GM18873 (cell line): Measurements from ENCODE around the gene TTC7B.

ENCODE experiments used
- ATAC-seq: cut with Tn5 transposase; IDR thresholded peaks from one replicate; pipeline ENCODE4 v1.9.1; 2021; ENCODE audit warnings: mild to moderate bottlenecking, moderate library complexity, moderate number of reproducible peaks; ENCODE audit not compliant: unreplicated experiment, low FRiP score

TTC7B gene

DNA sequence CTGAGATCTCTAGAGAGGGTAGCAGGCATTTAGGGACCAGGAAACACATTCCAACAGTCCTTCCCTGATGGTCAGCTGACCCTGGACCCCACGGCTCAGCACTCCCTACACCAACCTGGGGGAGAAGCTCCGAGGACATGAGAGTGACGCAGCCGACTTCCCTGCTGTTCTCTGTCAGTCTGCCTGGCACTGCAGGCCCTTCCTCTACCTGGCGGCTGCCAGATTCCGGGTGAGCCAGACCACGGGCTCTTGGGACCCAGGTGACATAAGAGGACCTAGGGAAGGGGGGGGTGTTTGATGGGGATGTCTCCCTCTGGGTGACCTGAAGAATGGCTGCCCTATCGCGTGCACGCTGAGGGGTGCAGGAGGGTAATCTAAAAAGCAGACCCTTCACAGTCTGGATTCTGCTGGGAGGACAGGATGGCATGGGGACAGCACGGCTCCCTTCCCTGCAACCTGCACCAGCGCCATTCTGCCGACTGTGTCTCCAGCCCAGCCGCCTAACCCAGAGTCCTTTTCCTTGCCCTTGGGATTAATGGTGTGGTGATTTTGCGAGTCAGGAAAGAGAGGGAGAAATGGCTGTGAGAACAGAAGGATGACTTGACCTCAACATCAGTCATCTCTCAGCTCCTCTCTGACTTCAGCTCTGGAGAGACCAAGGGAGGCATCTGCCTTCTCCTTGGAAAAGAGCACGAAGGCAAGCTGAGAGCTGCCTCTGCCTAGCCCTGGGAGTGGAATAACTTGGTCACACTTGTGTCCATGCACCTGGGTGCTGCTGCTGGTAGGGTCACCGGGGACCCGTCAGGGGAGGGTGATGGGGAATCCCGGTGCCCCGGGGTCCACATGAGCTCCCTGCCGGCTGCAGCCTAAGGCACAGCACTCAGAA, 260.9 kb downstream of the TTC7B start:
- no peak for ATAC-seq

DNA sequence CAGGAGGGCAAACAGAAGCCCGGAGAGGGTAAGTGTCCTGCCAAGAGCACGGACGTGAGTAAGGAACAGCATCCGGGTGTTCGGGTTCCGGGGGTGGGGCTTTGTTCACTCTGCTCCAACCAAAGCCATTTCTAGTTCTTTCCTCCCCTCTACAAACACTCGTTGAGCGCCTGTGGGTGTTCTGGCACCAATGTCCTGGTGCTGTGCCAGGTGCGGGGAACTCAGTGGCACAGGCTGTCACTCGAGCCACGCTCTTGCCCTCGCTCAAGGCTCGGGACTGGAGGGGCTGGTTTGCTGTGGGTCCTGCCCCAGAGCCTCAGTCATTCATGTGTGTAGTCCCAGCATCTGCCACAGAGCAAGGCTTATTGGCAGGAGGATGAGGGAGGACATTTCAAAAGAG, 261.9 kb downstream of the TTC7B start:
- ATAC-seq: no peak

DNA sequence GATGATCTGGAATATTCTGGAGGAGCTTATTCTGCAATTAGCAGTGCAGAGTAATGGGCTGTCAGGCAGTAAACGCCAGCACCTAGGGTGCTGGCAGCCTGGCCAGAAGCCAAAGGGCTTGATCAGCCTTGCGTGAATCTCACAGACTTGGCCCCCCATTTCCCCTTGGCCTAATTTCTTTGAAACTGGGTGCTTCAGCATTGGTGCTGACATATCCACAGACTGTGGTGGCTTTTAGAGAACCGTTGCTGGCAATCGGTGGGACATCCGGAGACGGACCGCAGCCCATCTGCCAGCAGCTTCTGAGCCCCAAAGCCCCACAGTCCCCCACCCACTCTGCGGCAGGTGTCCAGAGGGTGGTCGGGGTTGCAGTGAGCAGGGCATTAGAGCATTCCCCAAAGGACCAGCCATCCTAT, 262.3 kb downstream of the TTC7B start:
- no peak for ATAC-seq

DNA sequence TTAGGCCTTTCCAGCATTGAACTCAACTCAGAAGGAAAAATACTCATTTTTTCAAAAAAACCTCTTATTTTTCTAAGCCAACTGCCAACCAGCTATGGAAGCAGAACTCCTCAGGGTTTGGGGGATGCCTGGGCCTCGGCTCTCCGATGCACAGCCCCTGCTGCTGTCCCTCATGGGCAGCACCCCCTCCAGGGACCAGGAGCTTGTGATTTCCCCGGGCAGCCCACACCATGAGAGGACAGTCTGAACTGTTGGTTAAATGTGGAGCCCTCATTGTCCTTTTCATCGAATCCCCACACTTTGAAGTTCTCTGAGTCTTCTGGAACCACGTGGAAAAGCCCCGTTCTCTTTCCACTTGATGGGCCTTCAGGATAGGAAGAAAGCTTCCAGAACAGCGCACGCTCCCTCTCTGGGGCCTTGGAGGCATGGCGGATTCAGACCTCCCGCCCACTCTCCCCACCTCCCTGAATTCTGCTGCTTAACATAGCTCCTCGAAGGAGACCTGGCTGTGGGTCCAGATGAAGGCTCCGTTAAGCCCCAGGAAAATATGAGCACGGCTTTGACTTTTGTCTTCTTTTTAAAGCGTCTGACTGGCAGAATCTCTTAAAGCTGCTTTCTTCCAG, 262.8 kb downstream of the TTC7B start:
- ATAC-seq: no peak

DNA sequence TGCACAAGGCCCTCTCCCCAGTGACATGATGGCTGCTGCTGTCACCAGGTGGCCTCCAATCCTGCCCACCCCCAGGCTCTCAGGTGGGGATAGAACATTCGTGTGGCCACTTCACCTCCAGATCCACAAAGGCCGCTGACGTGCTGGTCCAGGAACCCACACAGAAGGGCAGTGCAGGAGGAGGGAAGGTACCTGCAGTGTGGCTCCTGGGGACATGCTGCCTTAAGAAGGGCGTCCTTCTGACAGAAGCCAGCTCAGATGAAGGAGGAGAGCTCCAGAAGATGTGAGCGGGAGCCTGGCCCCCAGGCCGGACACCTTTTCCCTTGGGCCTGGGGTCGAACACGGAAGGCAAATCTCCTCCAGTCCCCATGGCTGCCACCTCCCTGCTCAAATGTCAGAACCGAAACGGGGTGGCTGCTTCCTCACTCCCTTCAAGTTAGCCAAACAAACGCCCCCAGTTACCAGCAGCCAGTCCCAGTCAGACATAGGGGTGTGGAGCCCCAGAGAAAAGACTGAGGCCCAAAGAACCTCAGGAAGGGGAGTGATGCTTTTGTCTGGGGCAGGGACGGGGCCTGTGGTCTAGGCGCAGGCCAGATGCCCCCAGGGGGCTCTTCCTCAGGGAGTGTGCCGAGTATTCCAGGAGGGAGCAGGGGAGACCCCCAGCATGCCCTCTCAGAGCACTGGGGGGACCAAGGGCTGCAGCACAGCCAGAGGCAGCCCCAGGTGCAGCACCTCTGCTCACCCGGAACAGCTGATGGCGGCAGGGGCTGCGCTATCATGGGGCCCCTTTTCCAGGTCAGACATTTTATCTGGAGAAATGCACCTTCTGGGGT, 263.5 kb downstream of the TTC7B start:
- no peak for ATAC-seq

DNA sequence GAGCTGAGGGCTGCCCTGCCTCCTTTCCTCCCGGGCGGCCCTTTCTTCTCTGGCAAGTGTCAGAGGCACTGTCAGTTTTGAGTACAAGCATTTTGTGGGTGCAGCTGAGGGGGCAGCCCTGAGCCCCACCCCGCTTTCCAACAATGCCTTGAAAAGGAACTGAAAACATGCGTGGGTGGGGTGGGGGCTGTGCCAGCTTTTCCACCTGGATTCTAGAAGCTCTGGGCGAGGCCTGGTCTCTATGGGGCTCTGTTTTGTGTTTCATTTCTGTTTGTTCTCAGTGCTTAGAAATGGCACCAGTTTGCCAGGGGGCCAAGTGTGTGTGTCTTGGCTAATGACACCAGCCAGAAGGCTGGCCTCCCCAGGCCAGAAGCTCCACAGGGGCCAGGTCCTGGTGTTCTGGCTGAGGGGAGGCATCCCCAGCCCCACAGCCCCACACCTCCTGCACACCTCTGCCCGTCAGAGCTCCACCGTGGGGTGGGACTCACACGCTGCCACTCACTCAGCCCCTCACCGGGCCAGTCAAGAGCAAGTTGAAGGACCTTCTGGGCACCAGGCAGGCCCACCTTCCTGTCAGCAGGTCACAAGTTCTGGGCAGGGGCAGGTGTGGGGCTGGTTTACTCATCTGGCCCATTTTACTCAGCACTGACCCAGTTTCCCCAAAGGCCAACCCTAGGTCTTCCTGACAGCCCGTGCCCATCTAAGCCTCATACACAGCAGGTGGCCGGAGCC, 264.3 kb downstream of the TTC7B start:
- no peak for ATAC-seq

DNA sequence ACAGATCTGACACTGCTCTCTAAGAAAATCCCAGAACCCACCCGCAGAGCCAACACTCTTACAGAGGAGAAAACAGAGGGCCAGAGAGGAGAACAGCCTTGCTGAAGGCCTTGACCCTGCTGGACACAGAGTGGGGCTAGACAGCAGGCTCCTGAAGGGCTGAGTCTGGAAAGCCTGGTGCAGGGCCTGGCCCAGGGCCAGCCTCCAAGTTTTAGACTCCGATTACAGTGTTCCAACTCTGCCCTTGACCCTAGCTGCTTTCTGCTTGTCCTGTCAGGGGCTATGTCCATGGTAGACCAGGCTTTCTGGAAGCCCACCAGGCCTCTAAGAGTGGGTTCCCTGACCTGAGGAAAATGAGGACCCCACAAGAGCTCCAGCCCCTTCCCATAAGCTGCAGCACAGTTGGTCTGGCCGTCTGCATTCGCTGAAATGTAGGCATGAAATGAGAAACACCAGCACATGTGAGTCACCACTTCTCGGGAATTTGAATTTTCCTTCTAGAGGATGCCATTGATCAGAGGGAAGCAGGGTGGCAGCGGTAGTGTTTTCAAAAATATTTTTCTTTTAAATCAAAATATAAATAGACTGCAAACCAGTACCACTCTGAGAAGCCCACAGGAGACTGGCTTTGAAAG, 265.0 kb downstream of the TTC7B start:
- no peak for ATAC-seq

DNA sequence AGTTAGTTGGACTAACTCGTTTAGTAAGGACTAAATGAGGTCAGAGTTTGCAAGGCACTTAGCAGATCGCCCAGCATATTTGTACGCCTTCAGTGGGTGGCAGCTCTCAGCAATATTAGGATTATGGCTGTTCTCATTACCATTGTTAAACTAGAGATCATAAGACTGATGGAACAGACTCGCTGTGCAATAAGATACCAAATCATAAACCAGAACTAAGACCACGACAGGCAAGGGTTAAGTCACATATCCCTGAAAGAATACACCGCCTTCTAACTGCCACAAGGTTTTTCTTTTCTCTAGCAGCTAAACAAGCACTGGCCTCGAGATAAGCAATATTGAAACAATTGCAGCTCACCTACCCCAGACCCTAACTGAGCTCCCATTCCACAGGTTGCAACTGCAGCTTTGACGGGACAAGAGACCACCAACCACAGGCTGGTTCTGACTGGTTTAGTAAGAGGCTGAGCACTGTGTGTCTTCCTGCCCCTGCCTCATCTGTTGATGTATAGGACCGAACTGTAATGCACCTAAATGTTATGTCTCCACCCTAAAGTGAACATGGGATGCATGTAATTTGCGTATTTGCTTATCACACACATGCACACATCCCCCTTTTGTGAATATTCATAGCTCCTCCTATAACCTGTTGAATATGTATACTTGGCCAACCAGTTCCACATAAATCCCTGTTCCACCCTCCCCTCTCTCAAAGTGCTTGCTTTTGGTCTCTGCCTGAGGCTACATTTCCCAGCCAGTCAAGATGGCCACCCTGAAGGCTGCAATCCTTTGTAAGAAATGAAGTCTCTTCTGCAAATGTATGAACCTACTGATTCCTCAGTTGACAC, 266.2 kb downstream of the TTC7B start:
- no peak for ATAC-seq

DNA sequence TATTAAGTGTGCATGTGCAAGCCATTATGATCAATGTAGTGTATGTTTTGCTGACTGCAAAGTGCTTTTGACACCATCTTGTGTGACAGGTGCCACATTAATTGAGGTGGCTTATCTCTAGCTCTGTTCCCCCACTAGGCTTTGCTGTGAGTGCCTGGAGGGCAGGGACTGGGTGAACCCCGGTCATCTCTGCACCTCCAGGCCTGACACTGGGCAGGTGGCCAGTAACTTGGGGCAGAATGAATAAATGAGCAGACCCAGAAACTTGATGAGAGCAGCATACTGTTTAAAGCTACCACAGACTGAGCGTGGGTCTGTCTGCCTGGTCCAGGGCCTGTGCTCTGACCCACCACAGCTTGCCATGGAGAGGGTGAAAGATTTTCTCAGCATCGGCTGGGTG, 267.8 kb downstream of the TTC7B start:
- no peak for ATAC-seq

DNA sequence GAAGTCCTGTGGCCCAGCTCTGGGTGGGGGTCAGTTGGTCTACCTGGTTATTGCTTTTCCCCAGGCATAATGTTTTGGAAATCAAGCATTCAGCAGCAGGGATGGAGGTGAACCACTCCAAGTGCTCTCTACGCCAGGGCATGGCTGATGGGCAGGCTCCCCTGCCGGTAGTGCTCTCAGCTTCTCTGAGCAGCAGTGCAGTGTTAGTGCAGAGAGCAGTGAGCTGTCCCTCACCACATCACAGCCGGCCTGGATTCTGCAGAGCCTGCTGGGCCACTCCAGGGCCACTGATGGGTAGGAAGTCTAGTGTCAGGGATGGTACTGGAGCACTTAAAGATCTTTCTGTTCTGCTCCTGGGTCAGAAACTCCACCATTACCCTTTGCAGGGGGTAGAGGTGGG, 268.3 kb downstream of the TTC7B start:
- no peak for ATAC-seq

DNA sequence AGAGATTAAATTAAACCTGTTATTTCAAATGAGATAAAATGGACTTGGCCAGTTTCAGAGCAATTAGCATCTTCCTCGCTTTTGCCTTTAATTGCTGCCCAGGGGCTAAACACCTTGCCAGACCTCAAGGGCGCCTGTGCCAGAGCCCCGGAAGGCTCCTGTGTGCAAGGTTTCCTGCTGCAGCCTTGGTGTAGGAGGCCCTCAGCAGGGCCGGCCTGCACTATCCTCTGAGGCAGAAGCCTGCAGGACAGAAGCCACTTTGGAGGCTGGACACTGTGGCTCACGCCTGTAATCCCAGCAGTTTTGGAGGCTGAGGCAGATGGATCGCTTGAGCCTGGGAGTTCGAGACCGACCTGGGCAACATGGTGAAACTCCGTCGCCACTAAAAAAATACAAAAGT, 269.0 kb downstream of the TTC7B start:
- no peak for ATAC-seq

DNA sequence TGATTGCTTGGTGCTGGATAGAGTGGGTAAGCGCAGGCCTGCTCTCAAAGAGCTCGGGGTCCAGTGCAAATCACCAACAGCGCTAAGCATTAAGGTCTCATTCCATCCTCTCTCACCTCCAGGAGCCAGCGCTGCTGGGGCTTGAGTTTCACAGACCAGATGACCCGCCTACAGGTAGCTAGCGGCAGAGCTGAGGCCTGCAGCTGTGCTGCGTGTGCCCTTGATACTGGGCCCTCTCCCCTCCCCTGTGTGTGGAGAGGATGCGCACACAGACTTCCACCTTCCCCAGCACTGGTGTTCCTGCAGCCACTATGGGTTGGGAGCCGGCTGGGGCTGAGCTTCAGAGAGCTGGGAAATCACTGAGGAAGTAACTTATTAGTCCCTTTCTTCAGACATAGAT, 269.5 kb downstream of the TTC7B start:
- ATAC-seq: no peak

DNA sequence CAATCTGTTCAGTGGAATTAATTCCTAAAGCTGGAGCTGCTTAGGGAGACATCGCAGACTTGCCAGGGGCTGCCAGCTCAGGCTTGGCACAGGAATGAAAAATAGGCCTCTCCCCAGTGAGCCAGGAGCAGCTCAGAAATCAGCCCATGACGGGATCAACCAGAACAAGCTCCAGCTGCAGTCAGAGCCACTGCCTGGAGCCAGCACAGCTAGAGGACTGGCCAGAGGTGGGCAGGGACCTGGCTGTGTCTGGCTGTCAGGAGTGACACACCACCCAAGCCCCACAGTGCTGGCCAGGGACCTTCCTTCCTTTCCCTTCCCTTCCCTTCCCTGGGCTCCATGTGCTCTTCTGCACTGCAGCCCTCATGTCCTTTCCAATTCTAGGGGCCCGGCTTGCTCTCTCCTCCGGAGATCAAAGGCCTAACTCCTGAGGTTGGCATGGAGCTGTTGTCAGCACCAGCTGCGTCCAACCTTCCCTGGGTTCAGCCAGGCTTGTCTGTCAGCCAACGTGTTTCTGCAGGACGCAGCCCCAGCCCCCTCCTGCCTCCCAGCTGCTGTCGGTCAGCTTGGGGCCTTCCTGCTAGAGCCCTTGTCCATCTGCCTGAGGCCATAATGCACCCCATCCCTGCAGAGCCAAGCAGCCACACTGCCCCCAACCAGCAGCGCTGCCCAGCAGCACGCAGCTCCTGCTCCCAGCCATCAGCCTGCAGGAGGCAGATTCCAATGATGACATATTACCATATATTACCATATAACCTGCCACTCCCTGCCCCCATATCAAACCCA, 270.1 kb downstream of the TTC7B start:
- no peak for ATAC-seq

DNA sequence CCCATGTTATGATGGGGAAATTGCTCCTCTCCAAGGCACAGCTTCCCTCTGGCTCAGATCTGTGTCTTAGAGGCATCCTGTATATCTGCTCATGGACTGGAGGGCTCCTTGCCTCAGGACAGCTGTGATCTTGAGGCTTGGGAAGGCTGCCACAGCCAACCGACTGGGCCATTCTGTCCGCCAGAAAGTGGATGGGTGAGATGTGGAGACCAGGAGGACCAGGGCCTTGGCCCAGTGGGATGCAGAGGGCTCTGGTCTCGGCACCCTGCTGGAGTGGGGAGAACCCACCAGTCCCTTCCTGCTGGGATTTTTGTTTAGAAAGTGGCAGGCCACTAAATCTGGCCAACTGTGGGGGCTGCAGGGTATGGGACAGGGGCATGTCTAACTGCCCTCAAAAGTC, 270.8 kb downstream of the TTC7B start:
- no peak for ATAC-seq

DNA sequence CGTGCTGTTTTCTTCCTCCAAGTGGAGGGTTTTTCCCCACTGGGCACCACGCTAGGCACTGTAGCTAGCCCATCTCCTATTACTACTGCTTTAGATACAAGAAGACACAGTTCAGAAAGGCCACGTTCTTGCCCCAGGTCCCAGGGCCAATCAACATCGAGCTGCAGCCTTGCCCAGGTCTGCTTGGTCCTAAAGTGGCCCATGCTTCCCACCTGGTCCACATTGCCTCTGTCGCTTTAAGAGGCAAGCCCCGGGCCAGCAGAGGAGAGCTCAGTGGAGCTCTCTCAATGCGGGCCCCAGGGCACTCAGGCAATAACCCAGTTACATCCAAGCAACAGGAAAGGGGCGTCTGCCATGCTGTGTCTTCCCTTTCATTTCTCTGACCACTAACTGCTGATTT, 271.3 kb downstream of the TTC7B start:
- ATAC-seq: no peak

DNA sequence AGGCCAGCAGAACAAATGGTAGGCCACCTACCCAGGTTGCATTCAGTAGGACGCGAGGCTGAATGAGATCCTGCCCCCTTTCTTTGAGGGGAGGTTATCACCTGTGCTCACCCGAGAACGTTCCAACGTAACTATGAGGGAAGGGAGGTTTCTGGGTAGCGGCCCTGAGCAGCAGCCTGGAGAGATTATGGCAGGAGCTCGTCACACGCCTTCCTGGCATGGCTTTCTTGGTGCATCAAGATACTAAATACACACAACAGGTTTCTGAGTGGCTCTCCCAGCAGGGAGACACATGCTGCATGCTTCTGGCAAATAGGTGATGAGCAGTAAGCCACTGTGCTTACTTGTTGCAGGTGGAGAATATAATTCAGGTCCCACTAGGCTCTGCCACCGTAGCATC, 271.7 kb downstream of the TTC7B start:
- ATAC-seq: no peak

DNA sequence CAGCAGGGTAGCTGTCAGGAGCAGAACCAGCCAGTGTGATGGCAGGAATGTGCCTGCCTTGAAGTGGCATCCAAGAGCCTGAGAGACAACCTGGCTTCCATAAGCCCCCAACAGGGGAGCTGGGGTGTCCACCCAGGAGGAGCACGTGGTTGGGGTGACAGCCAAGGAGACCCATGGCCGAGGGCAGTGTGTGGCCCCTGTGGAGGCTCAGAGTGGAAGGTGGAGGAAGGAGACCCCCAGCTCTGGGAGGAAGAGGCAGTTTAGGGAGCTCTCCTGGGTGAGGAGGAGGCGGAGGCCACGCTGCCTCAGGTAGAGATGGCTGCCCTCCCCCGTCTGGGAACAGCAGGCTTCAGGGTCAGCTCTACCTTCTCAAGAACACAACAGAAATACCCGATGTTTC, 272.4 kb downstream of the TTC7B start:
- ATAC-seq: no peak

DNA sequence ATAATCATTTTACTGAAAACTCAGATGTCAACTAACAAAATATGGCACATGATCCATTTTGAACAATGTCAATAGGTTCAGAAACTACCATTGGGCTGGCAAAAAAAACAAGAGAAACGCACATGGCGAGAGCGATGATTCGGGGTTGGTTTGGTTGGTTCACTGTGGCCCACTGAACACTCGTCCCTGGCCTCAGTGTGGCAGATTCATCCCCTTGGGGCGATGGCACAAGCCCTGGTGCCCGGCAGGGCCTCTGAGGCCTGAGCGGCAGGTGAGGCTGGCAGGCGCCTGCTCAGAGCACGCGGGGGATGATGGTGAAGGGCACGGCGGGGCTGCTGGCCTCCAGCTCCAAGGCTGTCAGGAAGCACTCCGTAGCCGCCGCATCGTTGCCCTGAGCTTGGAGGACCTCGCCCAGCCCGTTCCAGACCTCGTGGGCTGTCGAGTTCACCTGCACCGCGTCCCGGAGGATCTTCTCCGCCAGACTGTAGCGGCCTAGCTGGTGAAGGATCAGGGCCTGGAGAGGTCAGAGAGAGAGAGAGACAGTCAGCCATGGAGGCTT, 275.1 kb downstream of the TTC7B start:
- no peak for ATAC-seq
